Lower lobe of right lung (tissue), 2 donors: Measurements from ENCODE around the gene HDHD3. TPM values are rescaled to one million over a fixed set of nuclear protein-coding genes. Genes with fewer than 3 reads are reported as not detected.

Experiments
- ATAC-seq, 2 donors: fragments of 200-7000 bp; cut with Tn5 transposase; one replicate each; pipeline ENCODE4 v1.9.1; 2020 to 2022; ENCODE audit warnings: mild to moderate bottlenecking in 2 of 2, moderate library complexity in 2 of 2
- DNase-seq: peaks from one replicate; pipeline ENCODE4 v3.0.0-alpha.2; 2020
- H3K27ac ChIP-seq: fragments of 200-600 bp; one replicate; pipeline ENCODE4 v1.8.0; 2022
- H3K27me3 ChIP-seq: fragments of 200-600 bp; one replicate; pipeline ENCODE4 v1.8.0; 2022; ENCODE audit warnings: low read depth
- H3K36me3 ChIP-seq: fragments of 200-600 bp; one replicate; pipeline ENCODE4 v1.8.0; 2022; ENCODE audit warnings: mild to moderate bottlenecking
- H3K4me1 ChIP-seq: fragments of 200-600 bp; one replicate; pipeline ENCODE4 v1.8.0; 2022
- H3K4me3 ChIP-seq: fragments of 200-600 bp; one replicate; pipeline ENCODE4 v1.8.0; 2022; ENCODE audit warnings: mild to moderate bottlenecking
- H3K9me3 ChIP-seq: fragments of 200-600 bp; one replicate; pipeline ENCODE4 v1.8.0; 2022
- intact Hi-C: fragments of 100-400 bp; cut with DNase I; formaldehyde crosslinking; loops from one replicate; pipeline ENCODE4 v1.11.0; 2022
- total RNA-seq: library from RNA; stranded (reverse); fragmentation: NEBNext Ultra II Directional; extraction: Animal tissue kit (Norgen Biotek cat#: 25700); gene quantifications from one replicate; pipeline ENCODE4 v1.2.1, GENCODE V29; 2021
- TF ChIP-seq, protein P1 (sequence below): fragments of 200-600 bp; IDR thresholded peaks from one replicate; pipeline ENCODE4 v1.8.0; 2022; ENCODE audit warnings: antibody characterized with exemption, mild to moderate bottlenecking
- donor health status: DM: no; HTN: yes; CAD: no; lungs with severe emphysema.

Gene HDHD3
- total RNA-seq, 1 donor from 2014 or later, result 9.3 TPM

GRCh38 chr9:113363336-113363735, 13.4 kb downstream of the HDHD3 start:
- H3K4me1 ChIP-seq, result no peaks in the 10 kb centered on the region
- no peaks in the 10 kb centered on the region for H3K27me3 ChIP-seq
- intact Hi-C loops, result no loop called here
- ATAC-seq (no peak), DNase-seq (no peak)
- TF ChIP-seq, protein P1, sequence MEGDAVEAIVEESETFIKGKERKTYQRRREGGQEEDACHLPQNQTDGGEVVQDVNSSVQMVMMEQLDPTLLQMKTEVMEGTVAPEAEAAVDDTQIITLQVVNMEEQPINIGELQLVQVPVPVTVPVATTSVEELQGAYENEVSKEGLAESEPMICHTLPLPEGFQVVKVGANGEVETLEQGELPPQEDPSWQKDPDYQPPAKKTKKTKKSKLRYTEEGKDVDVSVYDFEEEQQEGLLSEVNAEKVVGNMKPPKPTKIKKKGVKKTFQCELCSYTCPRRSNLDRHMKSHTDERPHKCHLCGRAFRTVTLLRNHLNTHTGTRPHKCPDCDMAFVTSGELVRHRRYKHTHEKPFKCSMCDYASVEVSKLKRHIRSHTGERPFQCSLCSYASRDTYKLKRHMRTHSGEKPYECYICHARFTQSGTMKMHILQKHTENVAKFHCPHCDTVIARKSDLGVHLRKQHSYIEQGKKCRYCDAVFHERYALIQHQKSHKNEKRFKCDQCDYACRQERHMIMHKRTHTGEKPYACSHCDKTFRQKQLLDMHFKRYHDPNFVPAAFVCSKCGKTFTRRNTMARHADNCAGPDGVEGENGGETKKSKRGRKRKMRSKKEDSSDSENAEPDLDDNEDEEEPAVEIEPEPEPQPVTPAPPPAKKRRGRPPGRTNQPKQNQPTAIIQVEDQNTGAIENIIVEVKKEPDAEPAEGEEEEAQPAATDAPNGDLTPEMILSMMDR, result no peak
- H3K4me3 ChIP-seq, result no peak overlapping the region
- no peaks in the 10 kb centered on the region for H3K9me3 ChIP-seq
- H3K27ac ChIP-seq, result no peak overlapping the region
- H3K36me3 ChIP-seq, result peaks cover 4% of the 10 kb centered on the region

DNA sequence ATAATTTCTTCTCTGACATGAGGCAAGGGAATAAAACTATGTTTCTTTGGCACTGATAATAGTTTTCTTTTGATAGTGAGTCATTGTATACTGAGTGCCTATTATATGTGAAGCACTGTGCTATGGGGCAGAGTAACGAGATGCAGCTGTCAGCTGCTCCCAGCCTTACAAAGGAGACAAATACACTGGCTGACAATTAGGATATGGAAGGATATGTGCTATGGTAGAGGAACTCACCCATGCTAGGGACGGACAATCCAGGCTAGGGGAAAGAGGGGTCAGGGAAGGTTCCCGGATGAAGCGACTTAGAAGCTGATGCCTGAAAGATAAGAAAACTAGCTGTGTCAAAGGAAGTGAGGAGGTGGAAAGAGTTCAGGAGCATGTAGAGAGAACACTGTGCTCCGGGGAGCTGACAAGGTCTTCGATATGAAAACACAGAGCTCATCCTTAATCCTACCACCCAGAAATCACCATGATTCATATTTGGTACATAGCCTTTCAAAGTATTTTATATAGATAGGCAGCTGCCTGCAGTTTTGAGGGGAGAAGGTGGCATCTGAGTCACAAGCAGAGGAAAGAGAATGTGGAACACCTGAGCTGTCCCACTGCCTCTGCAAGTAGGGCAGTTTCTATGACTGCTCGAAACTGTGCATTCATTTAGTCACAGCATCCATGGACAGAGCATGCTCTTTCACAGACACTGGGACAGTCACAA, 15.3 kb downstream of the HDHD3 start:
- no peak for DNase-seq
- TF ChIP-seq, protein P1, result no peak
- intact Hi-C loops, result no loop called here
- Histone ChIP-seq H3K36me3 (peaks cover 4% of the 10 kb centered on the region), H3K9me3 (no peaks in the 10 kb centered on the region), H3K4me3 (no peak overlapping the region), H3K4me1 (no peaks in the 10 kb centered on the region), H3K27me3 (no peaks in the 10 kb centered on the region), H3K27ac (no peak overlapping the region)
- ATAC-seq, result no peak

DNA sequence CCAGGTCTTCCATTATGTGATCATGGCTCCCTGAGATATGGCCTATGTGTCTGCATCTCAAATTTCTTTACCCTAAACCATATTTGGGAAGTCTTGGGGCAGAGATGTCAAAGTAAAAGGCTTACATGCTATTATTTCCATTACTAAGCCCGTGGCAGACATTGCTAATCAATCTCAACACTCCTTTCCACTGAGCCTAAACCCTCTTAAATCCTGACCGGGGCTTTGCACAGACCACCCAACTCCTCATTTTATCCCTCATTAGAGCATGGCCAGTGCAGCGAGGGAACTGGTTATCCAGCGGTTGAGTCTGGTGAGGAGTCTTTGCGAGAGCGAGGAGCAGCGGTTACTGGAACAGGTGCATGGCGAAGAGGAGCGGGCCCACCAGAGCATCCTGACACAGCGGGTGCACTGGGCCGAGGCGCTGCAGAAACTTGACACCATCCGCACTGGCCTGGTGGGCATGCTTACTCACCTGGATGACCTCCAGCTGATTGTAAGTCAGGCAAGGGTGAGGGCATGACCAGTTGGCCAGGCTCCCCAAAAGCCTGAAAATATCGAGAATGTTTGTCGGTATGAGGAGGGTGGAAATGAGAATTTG, 16.4 kb downstream of the HDHD3 start:
- TF ChIP-seq, protein P1, result no peak
- Histone ChIP-seq H3K4me3 (no peak overlapping the region), H3K27me3 (no peaks in the 10 kb centered on the region), H3K4me1 (no peaks in the 10 kb centered on the region), H3K36me3 (peaks cover 4% of the 10 kb centered on the region), H3K27ac (no peak overlapping the region), H3K9me3 (no peaks in the 10 kb centered on the region)
- no peak for DNase-seq
- no peak for ATAC-seq
- intact Hi-C loops, result no loop called here

GRCh38 chr9:113359385-113359784, 17.4 kb downstream of the HDHD3 start:
- TF ChIP-seq, protein P1, result no peak
- no peak overlapping the region for H3K27ac ChIP-seq
- intact Hi-C loops, result no loop called here
- peaks cover 4% of the 10 kb centered on the region for H3K36me3 ChIP-seq
- no peak for DNase-seq
- H3K4me1 ChIP-seq, result no peaks in the 10 kb centered on the region
- no peaks in the 10 kb centered on the region for H3K27me3 ChIP-seq
- no peak for ATAC-seq
- H3K4me3 ChIP-seq, result no peak overlapping the region
- H3K9me3 ChIP-seq, result no peaks in the 10 kb centered on the region

GRCh38 chr9:113356686-113357292, 20.0 kb downstream of the HDHD3 start:
- no peak for ATAC-seq
- no peak overlapping the region for H3K4me3 ChIP-seq
- no peaks in the 10 kb centered on the region for H3K9me3 ChIP-seq
- no peak overlapping the region for H3K27ac ChIP-seq
- no peaks in the 10 kb centered on the region for H3K4me1 ChIP-seq
- peaks cover 4% of the 10 kb centered on the region for H3K36me3 ChIP-seq
- intact Hi-C loops, result no loop called here
- no peak for DNase-seq
- H3K27me3 ChIP-seq, result no peaks in the 10 kb centered on the region
- TF ChIP-seq, protein P1, result no peak
